ENCODE data around the gene CIRBP. TPM values are rescaled to one million over a fixed set of nuclear protein-coding genes. Genes with fewer than 3 reads are reported as not detected.

Gene CIRBP
- total and polyA plus RNA-seq, 7 donors = 137 to 591 (median 296) TPM

GRCh38 chr19:1234051-1234954, 34.8 kb upstream of the CIRBP start:
- WGBS, 3 donors = 88 to 95% (median 90%) methylated on average over 36 to 45 of the region's 45 CpGs

GRCh38 chr19:1234955-1235380, 34.2 kb upstream of the CIRBP start:
- Histone ChIP-seq H3K36me3 (ENCODE audit: insufficient read depth in 1 of 2, low read depth in 1 of 2) (no peaks in the 10 kb centered on the region), H3K4me1 (peaks cover 9% of the 10 kb centered on the region), H3K4me3 (no peak overlapping the region), H3K9me3 (no peaks in the 10 kb centered on the region), H3K27ac (no peak overlapping the region), H3K27me3 (ENCODE audit: insufficient read depth in 3 of 3, low read length in 2 of 3) (peaks cover 0 to 5% (median 3%) of the 10 kb centered on the region in 3 donors)
- intact Hi-C loops (cut with DNase I) = no loop called here
- TF ChIP-seq CTCF (IDR thresholded peaks at IDR 0.05) = no peak
- no peak for DNase-seq
- WGBS, 3 donors = 91 to 94% (median 92%) methylated on average over 23 to 43 of the region's 43 CpGs
- no peak for ATAC-seq

More at GRCh38 chr19:1234051-1234954, 34.8 kb upstream of the CIRBP start:
- no peak for ATAC-seq
- TF ChIP-seq CTCF (IDR thresholded peaks at IDR 0.05) = no peak
- Histone ChIP-seq H3K27me3 (ENCODE audit: insufficient read depth in 3 of 3, low read length in 2 of 3) (peaks cover 0 to 5% (median 3%) of the 10 kb centered on the region in 3 donors), H3K4me1 (peaks cover 9% of the 10 kb centered on the region), H3K36me3 (ENCODE audit: insufficient read depth in 1 of 2, low read depth in 1 of 2) (no peaks in the 10 kb centered on the region), H3K27ac (no peak overlapping the region), H3K4me3 (no peak overlapping the region), H3K9me3 (no peaks in the 10 kb centered on the region)
- DNase-seq = no peak
- intact Hi-C loops (cut with DNase I) = no loop called here

- Histone ChIP-seq H3K36me3 (ENCODE audit: insufficient read depth in 1 of 2, low read depth in 1 of 2) (no peaks in the 10 kb centered on the region), H3K27me3 (ENCODE audit: insufficient read depth in 3 of 3, low read length in 2 of 3) (peaks cover 0 to 5% (median 3%) of the 10 kb centered on the region in 3 donors), H3K27ac (no peak overlapping the region), H3K9me3 (no peaks in the 10 kb centered on the region), H3K4me1 (peaks cover 13% of the 10 kb centered on the region), H3K4me3 (no peak overlapping the region)
- intact Hi-C loops (cut with DNase I) = no loop called here
- WGBS, 3 donors = 77 to 86% (median 80%) methylated on average over 38 to 39 of the region's 39 CpGs
- DNase-seq (no peak), ATAC-seq (no peak)
- no peak for TF ChIP-seq CTCF (IDR thresholded peaks at IDR 0.05)
Measured at GRCh38 chr19:1235625-1236538, 33.2 kb upstream of the CIRBP start.

- Histone ChIP-seq H3K27ac (no peak overlapping the region), H3K4me1 (peaks cover 19% of the 10 kb centered on the region), H3K4me3 (peak overlapping the region; percentile 68), H3K27me3 (ENCODE audit: insufficient read depth in 3 of 3, low read length in 2 of 3) (peaks cover 0 to 5% (median 3%) of the 10 kb centered on the region in 3 donors), H3K36me3 (ENCODE audit: insufficient read depth in 1 of 2, low read depth in 1 of 2) (no peaks in the 10 kb centered on the region), H3K9me3 (no peaks in the 10 kb centered on the region)
- ATAC-seq (no peak), DNase-seq (no peak)
- 13 to 48% (median 42%) methylated on average over 6 to 42 of the region's 42 CpGs for WGBS, 3 donors
- TF ChIP-seq CTCF (IDR thresholded peaks at IDR 0.05) = no peak
- intact Hi-C loops (cut with DNase I) = no loop called here
Measured at GRCh38 chr19:1236576-1236975, 32.6 kb upstream of the CIRBP start.

Measured in psoas muscle (tissue), 8 donors.